Loucy (cell line): ENCODE results near the gene MRPL24.
A peak's percentile ranks its signal among the peaks of the same experiment; 100 is the strongest.

Experiments
- H2AFZ ChIP-seq: fragments of 200-600 bp; sonication (generic); 2 replicates; pipeline ENCODE4 v1.6.0; 2016; ENCODE audit warnings: antibody characterized with exemption, mild to moderate bottlenecking, low read length, moderate library complexity
- H3F3A ChIP-seq: fragments of 200-600 bp; 2 replicates; pipeline ENCODE4 v1.6.0; 2016; ENCODE audit warnings: antibody characterized with exemption, low read depth, mild to moderate bottlenecking
- H3K27me3 ChIP-seq: fragments of 200-600 bp; sonication (generic); 2 replicates; pipeline ENCODE4 v1.6.1; 2014; ENCODE audit warnings: low read length, mild to moderate bottlenecking; ENCODE audit not compliant: insufficient read depth, poor library complexity, severe bottlenecking
- H3K36me3 ChIP-seq: fragments of 200-600 bp; sonication (generic); 2 replicates; pipeline ENCODE4 v1.6.1; 2016; ENCODE audit warnings: low read length; ENCODE audit not compliant: insufficient read depth
- H3K4me1 ChIP-seq: fragments of 200-600 bp; sonication (generic); 2 replicates; pipeline ENCODE4 v1.5.1; 2014; ENCODE audit warnings: low read length, mild to moderate bottlenecking; ENCODE audit not compliant: insufficient read depth, poor library complexity, severe bottlenecking
- H3K4me2 ChIP-seq: fragments of 200-600 bp; sonication (generic); 2 replicates; pipeline ENCODE4 v1.6.0; 2014; ENCODE audit warnings: antibody characterized with exemption, low read length, low read depth, mild to moderate bottlenecking; ENCODE audit not compliant: poor library complexity, severe bottlenecking
- H3K4me3 ChIP-seq: fragments of 200-600 bp; sonication (generic); 2 replicates; pipeline ENCODE4 v1.5.1; 2014; ENCODE audit warnings: low read length, mild to moderate bottlenecking, mixed read lengths; ENCODE audit not compliant: poor library complexity, severe bottlenecking
- H3K79me2 ChIP-seq: fragments of 200-600 bp; sonication (generic); 2 replicates; pipeline ENCODE4 v1.6.1; 2014; ENCODE audit warnings: low read length; ENCODE audit not compliant: insufficient read depth
- H3K9ac ChIP-seq: fragments of 200-600 bp; sonication (generic); 2 replicates; pipeline ENCODE4 v1.6.0; 2014; ENCODE audit warnings: mild to moderate bottlenecking, low read depth, low read length, moderate library complexity; ENCODE audit not compliant: poor library complexity, severe bottlenecking
- H3K9me2 ChIP-seq: fragments of 200-600 bp; sonication (generic); replicated peaks from 2 replicates; pipeline ENCODE4 v1.6.1; 2016; ENCODE audit warnings: low read depth, low read length, mixed read lengths
- H3K9me3 ChIP-seq: fragments of 200-600 bp; sonication (generic); 2 replicates; pipeline ENCODE4 v1.6.1; 2014; ENCODE audit warnings: mild to moderate bottlenecking, antibody characterized with exemption, low read length, low read depth; ENCODE audit not compliant: insufficient read depth
- H4K20me1 ChIP-seq: fragments of 200-600 bp; sonication (generic); 2 replicates; pipeline ENCODE4 v1.6.0; 2014; ENCODE audit warnings: antibody characterized with exemption, low read length, mild to moderate bottlenecking; ENCODE audit not compliant: insufficient read depth, poor library complexity, severe bottlenecking
- EZH2phosphoT487 ChIP-seq: fragments of 200-600 bp; IDR thresholded peaks from 2 replicates; pipeline ENCODE4 v1.6.1; 2018; ENCODE audit warnings: antibody characterized with exemption, mild to moderate bottlenecking, moderate library complexity, borderline replicate concordance
- TF ChIP-seq, protein P1 (sequence below): fragments of 200-600 bp; sonication (generic); conservative IDR thresholded peaks from 2 replicates; pipeline ENCODE4 v1.5.1; 2014; ENCODE audit warnings: mild to moderate bottlenecking, antibody characterized with exemption, low read length

MRPL24 gene

GRCh38 chr1:156745881-156746280, 5.0 kb upstream of the MRPL24 start:
- no peaks in the 10 kb centered on the region for H3K9me3 ChIP-seq
- H3F3A ChIP-seq = peaks cover 19% of the 10 kb centered on the region; the same call in 1 of the 2 replicates
- peaks cover 35% of the 10 kb centered on the region for H3K4me1 ChIP-seq
- peaks cover 77% of the 10 kb centered on the region for H3K79me2 ChIP-seq
- peak overlapping the region; percentile 77 for H3K9ac ChIP-seq
- H3K27me3 ChIP-seq = peaks cover 4% of the 10 kb centered on the region
- peaks cover 37% of the 10 kb centered on the region; the same call in 1 of the 2 replicates for H3K36me3 ChIP-seq
- TF ChIP-seq, protein P1, sequence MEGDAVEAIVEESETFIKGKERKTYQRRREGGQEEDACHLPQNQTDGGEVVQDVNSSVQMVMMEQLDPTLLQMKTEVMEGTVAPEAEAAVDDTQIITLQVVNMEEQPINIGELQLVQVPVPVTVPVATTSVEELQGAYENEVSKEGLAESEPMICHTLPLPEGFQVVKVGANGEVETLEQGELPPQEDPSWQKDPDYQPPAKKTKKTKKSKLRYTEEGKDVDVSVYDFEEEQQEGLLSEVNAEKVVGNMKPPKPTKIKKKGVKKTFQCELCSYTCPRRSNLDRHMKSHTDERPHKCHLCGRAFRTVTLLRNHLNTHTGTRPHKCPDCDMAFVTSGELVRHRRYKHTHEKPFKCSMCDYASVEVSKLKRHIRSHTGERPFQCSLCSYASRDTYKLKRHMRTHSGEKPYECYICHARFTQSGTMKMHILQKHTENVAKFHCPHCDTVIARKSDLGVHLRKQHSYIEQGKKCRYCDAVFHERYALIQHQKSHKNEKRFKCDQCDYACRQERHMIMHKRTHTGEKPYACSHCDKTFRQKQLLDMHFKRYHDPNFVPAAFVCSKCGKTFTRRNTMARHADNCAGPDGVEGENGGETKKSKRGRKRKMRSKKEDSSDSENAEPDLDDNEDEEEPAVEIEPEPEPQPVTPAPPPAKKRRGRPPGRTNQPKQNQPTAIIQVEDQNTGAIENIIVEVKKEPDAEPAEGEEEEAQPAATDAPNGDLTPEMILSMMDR = no peak
- no peak for TF ChIP-seq EZH2phosphoT487
- H2AFZ ChIP-seq = no peak overlapping the region
- peak overlapping the region; percentile 90 for H3K4me3 ChIP-seq
- H4K20me1 ChIP-seq = peaks cover 55% of the 10 kb centered on the region
- H3K4me2 ChIP-seq = peak overlapping the region; percentile 99
- H3K9me2 ChIP-seq = no peaks in the 10 kb centered on the region

- Histone ChIP-seq H2AFZ (no peak overlapping the region), H3F3A (peaks cover 19% of the 10 kb centered on the region; the same call in 1 of the 2 replicates), H4K20me1 (peaks cover 50% of the 10 kb centered on the region), H3K9ac (no peak overlapping the region), H3K9me3 (no peaks in the 10 kb centered on the region), H3K79me2 (peaks cover 76% of the 10 kb centered on the region), H3K36me3 (peaks cover 37% of the 10 kb centered on the region; the same call in 1 of the 2 replicates), H3K4me1 (peaks cover 41% of the 10 kb centered on the region), H3K9me2 (no peaks in the 10 kb centered on the region), H3K4me2 (peak overlapping the region; percentile 99), H3K4me3 (no peak overlapping the region), H3K27me3 (no peaks in the 10 kb centered on the region)
- TF ChIP-seq, protein P1 = no peak
- TF ChIP-seq EZH2phosphoT487 = no peak
Observed at GRCh38 chr1:156744786-156745419, 4.0 kb upstream of the MRPL24 start.

DNA sequence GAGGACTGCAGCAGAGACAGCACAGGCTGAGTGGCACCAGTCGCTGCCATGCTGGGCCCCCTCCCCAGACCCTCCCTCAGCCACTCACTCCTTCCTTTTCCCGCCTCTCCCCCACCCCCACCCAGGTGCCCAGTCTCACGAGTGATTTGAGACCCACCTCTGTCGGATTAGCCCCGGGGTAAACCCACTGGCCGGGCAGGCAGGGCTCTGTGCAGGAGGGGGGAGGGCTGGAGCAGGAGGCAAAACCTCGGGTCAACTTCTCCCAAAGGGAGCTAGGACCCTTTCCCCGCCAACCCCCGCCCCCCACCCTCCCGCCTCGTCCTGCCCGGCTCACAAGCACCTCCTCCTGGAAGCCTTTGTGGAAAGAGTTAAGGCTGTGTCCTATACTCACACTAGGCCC, 3.5 kb upstream of the MRPL24 start:
- H3K4me1 ChIP-seq = peaks cover 40% of the 10 kb centered on the region
- H3F3A ChIP-seq = peaks cover 19% of the 10 kb centered on the region; the same call in 1 of the 2 replicates
- no peak overlapping the region for H3K9ac ChIP-seq
- H3K27me3 ChIP-seq = no peaks in the 10 kb centered on the region
- no peaks in the 10 kb centered on the region for H3K9me3 ChIP-seq
- H2AFZ ChIP-seq = no peak overlapping the region
- TF ChIP-seq EZH2phosphoT487 = no peak
- TF ChIP-seq, protein P1 = no peak
- H3K79me2 ChIP-seq = peaks cover 76% of the 10 kb centered on the region
- H3K4me3 ChIP-seq = no peak overlapping the region
- H4K20me1 ChIP-seq = peaks cover 49% of the 10 kb centered on the region
- H3K9me2 ChIP-seq = no peaks in the 10 kb centered on the region
- H3K4me2 ChIP-seq = no peak overlapping the region
- H3K36me3 ChIP-seq = peaks cover 37% of the 10 kb centered on the region; the same call in 1 of the 2 replicates
